Activated CD4-positive, alpha-beta T cell treated with anti-CD3 and anti-CD28 coated beads, Interleukin-2, amount 10 ng/mL, durations not matched to agents 24 days and 14 days (primary cell): Measurements from ENCODE around the gene CSNK1G2. TPM values are rescaled to one million over a fixed set of nuclear protein-coding genes. Genes with fewer than 3 reads are reported as not detected.
A peak's percentile ranks its signal among the peaks of the same experiment; 100 is the strongest.

Experiments used
- DNase-seq: peaks from one replicate; pipeline ENCODE4 v3.0.0; 2022
- H3K27ac Mint-ChIP-seq: one replicate; pipeline ENCODE4 v1.8.0; 2022; ENCODE audit warnings: mild to moderate bottlenecking, mixed read lengths
- H3K27me3 Mint-ChIP-seq: one replicate; pipeline ENCODE4 v1.8.0; 2022; ENCODE audit warnings: mixed read lengths
- H3K36me3 Mint-ChIP-seq: one replicate; pipeline ENCODE4 v1.8.0; 2022; ENCODE audit warnings: low read depth, mild to moderate bottlenecking, mixed read lengths
- H3K4me1 Mint-ChIP-seq: one replicate; pipeline ENCODE4 v1.8.0; 2021; ENCODE audit warnings: mixed read lengths
- H3K4me3 Mint-ChIP-seq: one replicate; pipeline ENCODE4 v1.8.0; 2022; ENCODE audit warnings: mild to moderate bottlenecking, moderate library complexity, mixed read lengths
- H3K9me3 Mint-ChIP-seq: one replicate; pipeline ENCODE4 v1.8.0; 2021; ENCODE audit warnings: mixed read lengths
- intact Hi-C: fragments of 100-400 bp; cut with micrococcal nuclease; formaldehyde crosslinking; loops from one replicate; pipeline ENCODE4 v1.15.1; 2023
- total RNA-seq: library from RNA; stranded (reverse); gene quantifications from 2 replicates; pipeline ENCODE4 v1.2.3, GENCODE V29; 2022

CSNK1G2 gene
- total RNA-seq, 1 donor from 2014 or later: 92.8 TPM

GRCh38 chr19:1911098-1911497, 29.9 kb upstream of the CSNK1G2 start:
- Mint-ChIP-seq H3K9me3 (no peaks in the 10 kb centered on the region), H3K27ac (no peak overlapping the region), H3K4me1 (peaks cover 10% of the 10 kb centered on the region)

GRCh38 chr19:1911995-1912394, 29.0 kb upstream of the CSNK1G2 start:
- intact Hi-C loops: no loop called here
- Mint-ChIP-seq H3K9me3 (no peaks in the 10 kb centered on the region), H3K27me3 (no peaks in the 10 kb centered on the region), H3K27ac (no peak overlapping the region), H3K36me3 (peaks cover 11% of the 10 kb centered on the region), H3K4me1 (peaks cover 10% of the 10 kb centered on the region), H3K4me3 (no peak overlapping the region)
- no peak for DNase-seq

More at GRCh38 chr19:1911098-1911497, 29.9 kb upstream of the CSNK1G2 start:
- peaks cover 11% of the 10 kb centered on the region for H3K36me3 Mint-ChIP-seq
- H3K27me3 Mint-ChIP-seq: no peaks in the 10 kb centered on the region
- intact Hi-C loops: no loop called here
- H3K4me3 Mint-ChIP-seq: no peak overlapping the region
- DNase-seq: no peak

- DNase-seq: no peak
- intact Hi-C loops: no loop called here
- Mint-ChIP-seq H3K4me1 (peaks cover 9% of the 10 kb centered on the region), H3K4me3 (no peak overlapping the region), H3K27ac (no peak overlapping the region), H3K36me3 (peaks cover 11% of the 10 kb centered on the region), H3K27me3 (no peaks in the 10 kb centered on the region), H3K9me3 (no peaks in the 10 kb centered on the region)
These were observed 28.0 kb upstream of the CSNK1G2 start for GRCh38 chr19:1912760-1913505.

- Mint-ChIP-seq H3K27me3 (no peaks in the 10 kb centered on the region), H3K9me3 (no peaks in the 10 kb centered on the region), H3K4me3 (no peak overlapping the region), H3K27ac (no peak overlapping the region), H3K4me1 (peaks cover 4% of the 10 kb centered on the region), H3K36me3 (peaks cover 9% of the 10 kb centered on the region)
- intact Hi-C loops: no loop called here
- no peak for DNase-seq
These were observed 27.0 kb upstream of the CSNK1G2 start for GRCh38 chr19:1913781-1914577.

GRCh38 chr19:1914826-1915341, 26.1 kb upstream of the CSNK1G2 start:
- Mint-ChIP-seq H3K27me3 (no peaks in the 10 kb centered on the region), H3K4me1 (peaks cover 3% of the 10 kb centered on the region), H3K27ac (no peak overlapping the region), H3K36me3 (peaks cover 8% of the 10 kb centered on the region), H3K4me3 (no peak overlapping the region), H3K9me3 (no peaks in the 10 kb centered on the region)
- DNase-seq: no peak
- intact Hi-C loops: no loop called here

GRCh38 chr19:1917146-1917545, 23.8 kb upstream of the CSNK1G2 start:
- intact Hi-C loops: no loop called here
- Mint-ChIP-seq H3K27ac (no peak overlapping the region), H3K27me3 (no peaks in the 10 kb centered on the region), H3K4me3 (no peak overlapping the region), H3K9me3 (no peaks in the 10 kb centered on the region), H3K36me3 (peaks cover 8% of the 10 kb centered on the region), H3K4me1 (peaks cover 4% of the 10 kb centered on the region)
- DNase-seq: no peak

- H3K27ac Mint-ChIP-seq: no peak overlapping the region
- intact Hi-C loops: no loop called here
- peaks cover 4% of the 10 kb centered on the region for H3K4me1 Mint-ChIP-seq
- no peak for DNase-seq
- H3K4me3 Mint-ChIP-seq: no peak overlapping the region
- H3K27me3 Mint-ChIP-seq: no peaks in the 10 kb centered on the region
- H3K36me3 Mint-ChIP-seq: peaks cover 8% of the 10 kb centered on the region
- no peaks in the 10 kb centered on the region for H3K9me3 Mint-ChIP-seq
These were observed 23.0 kb upstream of the CSNK1G2 start for GRCh38 chr19:1917926-1918325.

- H3K4me1 Mint-ChIP-seq: peaks cover 4% of the 10 kb centered on the region
- H3K36me3 Mint-ChIP-seq: peaks cover 5% of the 10 kb centered on the region
- intact Hi-C loops: no loop called here
- no peaks in the 10 kb centered on the region for H3K9me3 Mint-ChIP-seq
- DNase-seq: no peak
- H3K4me3 Mint-ChIP-seq: no peak overlapping the region
- no peaks in the 10 kb centered on the region for H3K27me3 Mint-ChIP-seq
- H3K27ac Mint-ChIP-seq: no peak overlapping the region
These were observed 22.0 kb upstream of the CSNK1G2 start for GRCh38 chr19:1918975-1919374.

GRCh38 chr19:1920644-1921043, 20.3 kb upstream of the CSNK1G2 start:
- no peak overlapping the region for H3K27ac Mint-ChIP-seq
- no peak for DNase-seq
- H3K36me3 Mint-ChIP-seq: peaks cover 7% of the 10 kb centered on the region
- no peaks in the 10 kb centered on the region for H3K9me3 Mint-ChIP-seq
- intact Hi-C loops: loop anchor here (10.0 kb wide), 1 partner anchor 94 kb away; the partner anchor contains the start of gene BTBD2
- H3K4me1 Mint-ChIP-seq: peaks cover 4% of the 10 kb centered on the region
- H3K4me3 Mint-ChIP-seq: no peak overlapping the region
- no peaks in the 10 kb centered on the region for H3K27me3 Mint-ChIP-seq

- Mint-ChIP-seq H3K4me3 (no peak overlapping the region), H3K4me1 (peaks cover 4% of the 10 kb centered on the region), H3K27ac (no peak overlapping the region), H3K27me3 (no peaks in the 10 kb centered on the region), H3K36me3 (peaks cover 7% of the 10 kb centered on the region), H3K9me3 (no peaks in the 10 kb centered on the region)
- intact Hi-C loops: loop anchor here (10.0 kb wide), 1 partner anchor 93 kb away; the partner anchor contains the start of gene BTBD2
- DNase-seq: no peak
These were observed 19.6 kb upstream of the CSNK1G2 start for GRCh38 chr19:1921326-1921725.

GRCh38 chr19:1921825-1922224, 19.1 kb upstream of the CSNK1G2 start:
- DNase-seq: no peak
- peaks cover 7% of the 10 kb centered on the region for H3K36me3 Mint-ChIP-seq
- H3K4me3 Mint-ChIP-seq: no peak overlapping the region
- intact Hi-C loops: loop anchor here (10.0 kb wide), 1 partner anchor 93 kb away; the partner anchor contains the start of gene BTBD2
- H3K9me3 Mint-ChIP-seq: no peaks in the 10 kb centered on the region
- H3K27me3 Mint-ChIP-seq: no peaks in the 10 kb centered on the region
- peaks cover 4% of the 10 kb centered on the region for H3K4me1 Mint-ChIP-seq
- H3K27ac Mint-ChIP-seq: no peak overlapping the region

GRCh38 chr19:1922803-1923202, 18.2 kb upstream of the CSNK1G2 start:
- peaks cover 9% of the 10 kb centered on the region for H3K4me1 Mint-ChIP-seq
- no peak overlapping the region for H3K27ac Mint-ChIP-seq
- intact Hi-C loops: loop anchor here (10.0 kb wide), 1 partner anchor 92 kb away; the partner anchor contains the start of gene BTBD2
- H3K4me3 Mint-ChIP-seq: no peak overlapping the region
- no peaks in the 10 kb centered on the region for H3K27me3 Mint-ChIP-seq
- no peak for DNase-seq
- H3K9me3 Mint-ChIP-seq: no peaks in the 10 kb centered on the region
- H3K36me3 Mint-ChIP-seq: peaks cover 6% of the 10 kb centered on the region

- intact Hi-C loops: loop anchor here (10.0 kb wide), 1 partner anchor 91 kb away; the partner anchor contains the start of gene BTBD2
- DNase-seq: peak; percentile 86
- peaks cover 8% of the 10 kb centered on the region for H3K36me3 Mint-ChIP-seq
- H3K27ac Mint-ChIP-seq: peak overlapping the region; percentile 70
- peaks cover 12% of the 10 kb centered on the region for H3K4me1 Mint-ChIP-seq
- H3K27me3 Mint-ChIP-seq: no peaks in the 10 kb centered on the region
- H3K9me3 Mint-ChIP-seq: no peaks in the 10 kb centered on the region
- H3K4me3 Mint-ChIP-seq: peak overlapping the region; percentile 21
These were observed 17.7 kb upstream of the CSNK1G2 start for GRCh38 chr19:1923319-1923718.
